Right lobe of liver (tissue), 6 donors: Measurements from ENCODE around the gene FGB. TPM values are rescaled to one million over a fixed set of nuclear protein-coding genes. Genes with fewer than 3 reads are reported as not detected.

Source experiments
- ATAC-seq, 4 donors: fragments of 200-7000 bp; cut with Tn5 transposase; one replicate each; pipeline ENCODE4 v1.9.1; 2020; ENCODE audit warnings: mild to moderate bottlenecking in 4 of 4, moderate library complexity in 4 of 4
- DNase-seq, 3 donors: peaks; one replicate each; pipeline ENCODE4 v3.0.0-alpha.2; 2020
- H3K27ac ChIP-seq, 3 donors: fragments of 200-600 bp; one replicate each; pipeline ENCODE4 v1.8.0; 2022
- H3K27me3 ChIP-seq, 2 donors: fragments of 200-600 bp; one replicate each; pipeline ENCODE4 v1.8.0; 2022
- H3K36me3 ChIP-seq, 4 donors: fragments of 200-600 bp; sonication (generic) in 1 of 4; one replicate each; pipeline versions ENCODE4 v1.5.1 to v1.8.0; 2017 to 2022; ENCODE audit warnings: control low read depth in 1 of 4
- H3K4me1 ChIP-seq, 4 donors: fragments of 200-600 bp; sonication (generic) in 1 of 4; one replicate each; pipeline versions ENCODE4 v1.5.1 to v1.8.0; 2017 to 2022; ENCODE audit warnings: control low read depth in 1 of 4
- H3K4me3 ChIP-seq, 3 donors: fragments of 200-600 bp; one replicate each; pipeline ENCODE4 v1.8.0; 2022
- H3K9me3 ChIP-seq, 4 donors: fragments of 200-600 bp; sonication (generic) in 1 of 4; one replicate each; pipeline versions ENCODE4 v1.5.1 to v1.8.0; 2017 to 2022; ENCODE audit warnings: control low read depth in 1 of 4
- POLR2A ChIP-seq: fragments of 450-650 bp; IDR thresholded peaks from one replicate; pipeline ENCODE4 v1.6.1; 2017; ENCODE audit warnings: antibody characterized with exemption, mild to moderate bottlenecking
- WGBS: methylation state at CpG from one replicate; pipeline ENCODE4 v1.1.6; 2018; ENCODE audit warnings: low coverage, low lambda C conversion rate; ENCODE audit not compliant: insufficient coverage; ENCODE audit errors: missing lambda C conversion rate; 5-methylcytosine and 5-hydroxymethylcytosine counted together
- intact Hi-C, 2 donors: fragments of 100-400 bp; cut with DNase I; formaldehyde crosslinking; loops; one replicate each; pipeline versions ENCODE4 v1.11.2 to v1.14.1; 2022
- total RNA-seq, 6 experiments: library from RNA; depleted of rRNA in 2 of 6; stranded (reverse); fragments of >200 nt in 2 of 6; fragmentation: NEBNext Ultra II Directional in 3 of 6; extraction: Animal tissue kit (Norgen Biotek cat#: 25700) in 3 of 6; gene quantifications; one replicate each; pipeline versions ENCODE4 v1.1.0 to v1.2.4, GENCODE V29; 2016 to 2023
- TF ChIP-seq, protein P1 (sequence below), 4 donors: fragments of 200-600 bp in 3 of 4; fragments of 450-650 bp in 1 of 4; IDR thresholded peaks; one replicate each; pipeline versions ENCODE4 v1.5.1 to v1.8.0; 2016 to 2022; ENCODE audit warnings: antibody characterized with exemption in 4 of 4, mild to moderate bottlenecking in 2 of 4
- donor health status: DM: no; HTN: yes; CAD: no.
- donor health status: DM: no; HTN: no; CAD: no.
- donor health status: DM: no; HTN: no; CAD: no.
- donor health status: DM: no; HTN: yes; CAD: no.
- donor health status: DM: no; HTN: yes; CAD: no.

Gene FGB
- total RNA-seq, 6 experiments from 2014 or later = 6,080 to 16,362 (median 11,864) TPM

DNA sequence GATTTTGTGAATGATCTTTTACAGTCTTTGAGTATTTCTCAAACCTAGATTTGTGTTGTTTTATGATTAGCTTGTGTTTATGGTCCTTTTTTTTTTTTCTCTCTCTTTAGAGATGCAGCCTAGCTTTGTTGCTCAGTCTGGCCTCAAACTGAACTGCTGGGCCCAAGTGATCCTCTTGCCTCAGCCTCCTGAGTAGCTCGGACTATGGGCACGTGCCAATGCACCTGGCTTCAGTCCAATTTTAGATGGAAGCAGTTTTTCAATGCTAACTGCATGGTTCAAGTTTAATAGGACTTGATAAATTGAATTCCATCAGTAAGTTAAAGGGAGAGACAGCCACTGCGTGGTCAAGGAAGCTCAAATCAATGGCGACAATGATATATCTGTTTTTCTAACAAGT, 53.5 kb downstream of the FGB start:
- DNase-seq (no peak), ATAC-seq (no peak)
- intact Hi-C loops = loop anchor here in 1 of 2 donors (5.0 kb wide), 1 partner anchor 54 kb away; the partner anchor contains the start of gene FGB
- TF ChIP-seq, protein P1, sequence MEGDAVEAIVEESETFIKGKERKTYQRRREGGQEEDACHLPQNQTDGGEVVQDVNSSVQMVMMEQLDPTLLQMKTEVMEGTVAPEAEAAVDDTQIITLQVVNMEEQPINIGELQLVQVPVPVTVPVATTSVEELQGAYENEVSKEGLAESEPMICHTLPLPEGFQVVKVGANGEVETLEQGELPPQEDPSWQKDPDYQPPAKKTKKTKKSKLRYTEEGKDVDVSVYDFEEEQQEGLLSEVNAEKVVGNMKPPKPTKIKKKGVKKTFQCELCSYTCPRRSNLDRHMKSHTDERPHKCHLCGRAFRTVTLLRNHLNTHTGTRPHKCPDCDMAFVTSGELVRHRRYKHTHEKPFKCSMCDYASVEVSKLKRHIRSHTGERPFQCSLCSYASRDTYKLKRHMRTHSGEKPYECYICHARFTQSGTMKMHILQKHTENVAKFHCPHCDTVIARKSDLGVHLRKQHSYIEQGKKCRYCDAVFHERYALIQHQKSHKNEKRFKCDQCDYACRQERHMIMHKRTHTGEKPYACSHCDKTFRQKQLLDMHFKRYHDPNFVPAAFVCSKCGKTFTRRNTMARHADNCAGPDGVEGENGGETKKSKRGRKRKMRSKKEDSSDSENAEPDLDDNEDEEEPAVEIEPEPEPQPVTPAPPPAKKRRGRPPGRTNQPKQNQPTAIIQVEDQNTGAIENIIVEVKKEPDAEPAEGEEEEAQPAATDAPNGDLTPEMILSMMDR (IDR thresholded peaks at IDR 0.05) = no peak
- no peak for TF ChIP-seq POLR2A
- H3K27me3 ChIP-seq = no peaks in the 10 kb centered on the region
- peak overlapping the region; percentile 72 to 94 (median 75) for H3K27ac ChIP-seq
- 25% methylated on average over 4 of the region's 4 CpGs for WGBS
- peaks cover 0 to 3% (median 0%) of the 10 kb centered on the region in 4 donors for H3K36me3 ChIP-seq
- peaks cover 0 to 57% (median 24%) of the 10 kb centered on the region in 4 donors for H3K4me1 ChIP-seq
- no peaks in the 10 kb centered on the region for H3K9me3 ChIP-seq
- H3K4me3 ChIP-seq = no peak overlapping the region

DNA sequence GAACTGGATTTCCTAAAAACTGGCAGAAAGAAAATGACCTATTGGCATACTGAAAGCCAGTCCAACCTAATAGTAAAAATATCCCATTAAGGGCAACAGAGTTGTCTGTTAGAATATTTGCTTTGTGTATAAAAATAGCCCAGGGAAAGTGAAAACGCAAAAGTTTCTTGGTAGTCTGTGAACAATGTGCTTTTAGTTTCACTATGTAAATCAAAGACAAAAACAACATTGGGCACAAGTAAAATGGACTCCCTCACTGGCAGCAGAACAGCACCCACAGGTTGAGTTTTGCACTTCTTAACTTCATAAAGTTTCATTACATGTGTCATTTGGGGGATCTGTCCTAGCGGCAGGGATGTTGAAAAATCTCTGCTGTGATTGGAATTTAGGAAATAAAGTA, 53.9 kb downstream of the FGB start:
- no peak overlapping the region for H3K4me3 ChIP-seq

DNA sequence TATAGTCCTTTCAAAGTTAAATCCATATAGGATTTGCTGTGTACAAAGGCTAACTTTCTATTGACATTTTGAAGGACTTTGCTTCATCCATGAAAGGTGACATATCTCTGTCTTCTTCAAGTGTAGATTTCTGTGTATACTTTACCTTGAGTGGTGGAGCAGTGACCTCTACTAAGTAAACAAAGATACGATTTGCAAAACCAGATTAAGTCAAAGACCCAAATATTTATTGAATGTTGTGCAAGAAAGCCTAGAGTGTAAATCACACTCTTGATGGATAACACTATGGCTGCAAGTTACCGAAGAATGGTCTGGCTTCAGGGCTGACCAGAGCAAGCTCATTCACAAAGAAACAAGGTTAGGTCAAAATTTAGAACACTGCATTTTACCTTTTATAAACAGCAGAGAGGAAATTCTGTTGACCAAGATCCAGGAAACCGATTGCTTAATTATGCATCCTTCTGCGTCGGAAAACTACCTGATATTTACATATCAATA, 55.1 kb downstream of the FGB start:
- Histone ChIP-seq H3K4me3 (peak overlapping the region in 2 of 3 donors; percentile 10 to 11), H3K27me3 (no peaks in the 10 kb centered on the region), H3K4me1 (peaks cover 0 to 65% (median 24%) of the 10 kb centered on the region in 4 donors), H3K36me3 (no peaks in the 10 kb centered on the region), H3K9me3 (no peaks in the 10 kb centered on the region), H3K27ac (peak overlapping the region; percentile 72 to 94 (median 75))
- WGBS = 16% methylated on average over 5 of the region's 5 CpGs
- peak; percentile 23 to 67 (median 42) for ATAC-seq
- DNase-seq = no peak
- intact Hi-C loops = loop anchor here in 1 of 2 donors (5.0 kb wide), 1 partner anchor 56 kb away; the partner anchor contains the start of gene FGB
- no peak for TF ChIP-seq POLR2A
- TF ChIP-seq, protein P1 (IDR thresholded peaks at IDR 0.05) = no peak

More for the DNA sequence above, 53.9 kb downstream of the FGB start:
- H3K27ac ChIP-seq = peak overlapping the region; percentile 72 to 94 (median 75)
- no peak for TF ChIP-seq POLR2A
- TF ChIP-seq, protein P1 (IDR thresholded peaks at IDR 0.05) = no peak
- peaks cover 0 to 57% (median 24%) of the 10 kb centered on the region in 4 donors for H3K4me1 ChIP-seq
- WGBS = 23% methylated on average over 2 of the region's 2 CpGs
- H3K27me3 ChIP-seq = no peaks in the 10 kb centered on the region
- no peaks in the 10 kb centered on the region for H3K36me3 ChIP-seq
- DNase-seq (no peak), ATAC-seq (peak in 2 of 4 donors; percentile 1 to 5)
- intact Hi-C loops = loop anchor here in 1 of 2 donors (5.0 kb wide), 1 partner anchor 54 kb away; the partner anchor contains the start of gene FGB
- no peaks in the 10 kb centered on the region for H3K9me3 ChIP-seq

DNA sequence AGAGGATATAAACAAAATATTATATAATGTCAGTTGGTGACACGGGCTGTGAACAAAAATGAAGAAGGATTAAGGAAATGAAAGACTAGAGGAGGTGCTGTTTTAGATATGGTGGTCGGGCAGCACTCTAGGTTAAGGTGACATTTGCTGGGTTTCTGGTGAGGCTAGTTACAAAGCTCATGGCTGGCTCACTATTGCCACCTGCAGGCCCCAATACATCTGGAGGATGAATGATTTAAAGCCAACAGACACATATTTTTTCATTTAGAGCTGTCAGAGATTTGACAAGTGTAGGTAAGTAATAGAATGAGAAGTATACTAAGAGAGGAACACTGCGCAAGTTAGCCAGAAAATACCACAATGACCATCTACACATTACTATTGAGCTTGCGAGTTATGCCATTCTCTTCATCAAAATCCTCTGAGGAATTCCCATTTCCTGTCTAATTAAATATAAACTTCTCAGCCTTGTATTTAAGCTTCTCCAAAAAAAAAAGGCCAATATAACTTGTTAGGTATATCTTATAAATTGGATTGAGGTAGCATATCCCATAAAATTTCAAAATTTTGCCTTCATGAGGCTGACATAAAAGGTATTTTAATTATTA, 56.0 kb downstream of the FGB start:
- ATAC-seq (peak; percentile 40 to 80 (median 64)), DNase-seq (peak; percentile 66 to 80 (median 73))
- Histone ChIP-seq H3K4me1 (peaks cover 0 to 56% (median 19%) of the 10 kb centered on the region in 4 donors), H3K9me3 (no peaks in the 10 kb centered on the region), H3K27me3 (no peaks in the 10 kb centered on the region), H3K4me3 (peak overlapping the region in 2 of 3 donors; percentile 10 to 11), H3K27ac (peak overlapping the region; percentile 55 to 94 (median 75)), H3K36me3 (no peaks in the 10 kb centered on the region)
- 14% methylated on average over 4 of the region's 4 CpGs for WGBS
- intact Hi-C loops = loop anchor here in 1 of 2 donors (5.0 kb wide), 1 partner anchor 57 kb away; the partner anchor contains the start of gene FGB
- no peak for TF ChIP-seq POLR2A
- TF ChIP-seq, protein P1 (IDR thresholded peaks at IDR 0.05) = peak; percentile 70 to 83 (median 76)
